Activated CD8-positive, alpha-beta memory T cell treated with anti-CD3 and anti-CD28 coated beads for 1 hour (primary cell): ENCODE results near the gene CDRT15L2.
"Not testable (repeated sequence)": the region's sequence is repeated elsewhere in the genome, so short reads cannot be mapped to it uniquely, and the experiment has no call there.

Source experiments
- DNase-seq, 2 donors: peaks; one replicate each; pipeline ENCODE4 v3.0.0-alpha.2; 2020; ENCODE audit warnings: low read depth in 1 of 2; ENCODE audit errors: extremely low read depth in 1 of 2

Gene CDRT15L2

GRCh38 chr17:20573216-20573615 is 6.3 kb upstream of the CDRT15L2 start:
- not testable (repeated sequence) for DNase-seq

DNA sequence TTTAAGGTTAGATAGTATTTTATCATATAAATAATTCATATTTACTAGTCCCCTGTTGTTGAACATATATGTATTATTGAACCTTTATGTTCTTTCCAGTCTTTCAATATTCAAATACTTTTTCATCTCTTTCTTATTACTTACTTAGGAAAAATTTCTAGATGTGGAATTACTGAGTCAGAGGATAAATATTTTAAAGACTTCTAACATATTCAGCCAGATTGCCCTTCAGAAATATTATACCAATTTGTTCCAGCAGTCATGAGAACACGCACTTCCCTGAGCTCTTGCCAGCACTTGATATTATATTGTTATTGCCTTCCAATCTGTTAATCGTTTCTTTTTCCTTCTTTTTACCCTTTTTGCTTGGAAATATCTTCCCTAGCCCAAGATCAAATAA is 4.5 kb upstream of the CDRT15L2 start:
- not testable (repeated sequence) for DNase-seq

DNA sequence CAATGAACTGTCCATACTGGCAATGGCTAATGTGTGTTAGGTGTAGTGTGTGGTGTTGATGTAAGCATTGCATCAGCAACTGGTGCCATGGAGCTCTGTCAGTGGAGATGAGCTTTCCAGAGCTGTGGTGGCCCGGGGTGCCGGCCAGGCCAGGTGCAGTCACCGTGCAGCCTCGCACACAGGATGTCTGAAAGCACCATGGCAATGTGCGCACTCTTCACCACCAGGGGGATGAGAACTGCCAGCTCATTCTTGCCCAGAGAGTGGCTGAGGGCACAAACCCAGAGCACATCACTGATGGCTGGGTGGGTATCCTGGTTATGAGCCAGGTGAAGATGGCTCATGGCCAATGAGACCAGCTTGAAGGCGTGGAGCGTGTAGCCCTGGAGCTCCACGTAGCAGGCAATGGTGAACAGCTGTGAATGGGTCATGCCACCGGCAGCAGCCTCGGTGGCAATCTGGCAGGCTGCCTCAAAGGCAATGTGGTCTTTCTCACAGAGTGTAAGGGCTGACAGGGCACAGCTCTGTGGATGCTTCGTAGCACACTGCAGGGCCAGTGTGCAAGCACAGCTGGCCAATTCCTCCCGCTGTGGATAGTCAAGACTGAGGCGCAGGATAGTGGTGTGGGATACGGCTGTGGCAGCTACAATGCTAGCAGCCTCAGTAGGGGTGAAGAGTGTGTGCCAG is 4.5 kb downstream of the CDRT15L2 start:
- DNase-seq: not testable (repeated sequence)

- DNase-seq: not testable (repeated sequence)
Observed at GRCh38 chr17:20588744-20589453, 9.4 kb downstream of the CDRT15L2 start.

- DNase-seq: not testable (repeated sequence)
Observed at GRCh38 chr17:20589454-20589810, 9.9 kb downstream of the CDRT15L2 start.

DNA sequence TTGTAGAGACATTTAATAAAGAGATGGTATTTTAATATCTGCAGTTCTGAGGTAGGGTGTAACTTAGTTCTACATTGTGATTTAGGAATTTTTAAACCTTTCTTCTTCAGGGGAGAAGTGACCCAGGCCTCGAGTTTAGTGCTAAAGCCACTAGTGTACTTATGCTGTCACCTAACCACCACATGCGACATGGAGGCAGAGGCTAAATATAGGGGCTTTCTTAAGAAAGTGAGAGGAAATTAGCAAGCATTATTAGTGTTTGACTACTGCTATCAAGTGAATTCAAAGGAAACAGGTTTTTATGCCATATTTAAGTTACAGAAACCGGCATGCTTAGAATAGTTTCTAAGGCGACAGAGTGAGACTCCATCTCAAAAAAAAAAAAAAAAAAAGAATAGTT is 11.5 kb downstream of the CDRT15L2 start:
- DNase-seq: not testable (repeated sequence)

DNA sequence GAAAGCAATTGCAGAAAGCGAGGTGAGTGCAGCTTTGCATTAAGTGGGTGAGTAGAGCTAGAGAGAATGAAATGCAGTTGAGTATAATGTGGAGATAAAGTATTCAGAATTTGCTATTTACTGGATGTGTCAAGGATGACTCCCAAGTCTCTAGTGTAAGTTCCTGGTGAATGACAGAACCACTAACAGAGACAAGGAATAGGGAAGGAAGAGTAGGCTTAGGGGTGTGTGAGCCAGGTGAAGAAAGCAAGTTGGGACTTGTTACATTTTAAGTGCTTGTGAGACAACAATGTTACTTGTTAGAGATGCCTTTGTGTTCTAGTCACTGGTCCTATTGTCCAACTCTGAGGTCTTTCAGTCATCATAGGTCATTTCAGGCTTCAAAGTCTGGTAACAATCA is 26.0 kb downstream of the CDRT15L2 start:
- not testable (repeated sequence) for DNase-seq

DNA sequence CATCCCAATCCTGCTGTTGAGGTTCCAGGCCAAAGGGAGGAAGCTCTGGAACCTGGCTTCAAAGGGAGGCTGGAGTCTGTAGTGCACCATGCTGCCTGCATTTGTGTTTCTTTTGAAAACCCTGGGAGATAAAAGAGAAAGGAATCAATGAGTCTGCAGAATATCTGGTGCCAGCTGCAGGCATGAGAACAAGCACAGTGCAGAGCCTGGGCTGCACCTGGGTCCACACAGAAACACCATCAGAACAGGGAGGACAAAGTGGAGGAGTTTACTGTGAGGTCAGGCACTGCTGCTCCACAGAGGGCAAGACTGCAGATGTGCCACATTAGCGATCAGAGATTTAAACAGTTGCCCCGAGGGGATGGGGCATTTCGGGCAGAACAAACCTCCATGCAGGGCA is 30.0 kb downstream of the CDRT15L2 start:
- not testable (repeated sequence) for DNase-seq

DNA sequence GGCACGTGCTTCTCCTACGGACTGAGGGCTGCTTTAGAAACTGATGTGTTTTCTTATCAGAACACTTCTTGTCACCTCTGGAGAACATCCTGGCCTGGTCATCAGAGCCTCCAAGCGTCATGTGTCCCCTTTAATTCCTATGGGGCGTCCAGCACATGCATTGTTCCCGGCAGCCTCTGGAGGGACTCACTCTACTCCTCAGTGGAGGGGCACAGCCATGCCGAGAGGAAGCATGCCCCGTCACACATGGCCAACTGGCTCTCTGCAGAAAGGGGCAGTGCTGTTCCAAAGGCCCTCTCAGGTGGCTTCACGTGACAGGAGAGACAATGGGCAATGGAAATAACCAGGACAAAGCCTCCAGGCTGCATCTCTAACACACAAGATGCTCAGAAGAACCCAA is 31.8 kb downstream of the CDRT15L2 start:
- no peak for DNase-seq

- no peak for DNase-seq
Observed at GRCh38 chr17:20612635-20613034, 33.1 kb downstream of the CDRT15L2 start.

DNA sequence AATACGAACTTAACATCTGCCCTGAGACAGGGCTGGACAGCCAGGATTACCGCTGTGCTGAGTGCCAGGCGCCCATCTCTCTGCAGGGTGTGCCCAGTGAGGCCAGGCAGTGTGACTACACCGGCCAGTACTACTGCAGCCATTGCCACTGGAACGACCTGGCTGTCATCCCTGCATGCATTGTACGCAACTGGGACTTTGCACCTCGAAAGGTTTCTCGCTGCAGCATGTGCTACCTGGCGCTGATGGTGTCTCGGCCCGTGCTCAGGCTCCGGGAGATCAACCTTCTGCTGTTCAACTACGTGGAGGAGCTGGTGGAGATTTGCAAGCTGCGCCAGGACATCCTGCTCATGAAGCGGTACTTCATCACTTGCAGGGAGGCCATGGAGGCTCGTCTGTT is 33.7 kb downstream of the CDRT15L2 start:
- no peak for DNase-seq

GRCh38 chr17:20613905-20614304 is 34.4 kb downstream of the CDRT15L2 start:
- DNase-seq: no peak

DNA sequence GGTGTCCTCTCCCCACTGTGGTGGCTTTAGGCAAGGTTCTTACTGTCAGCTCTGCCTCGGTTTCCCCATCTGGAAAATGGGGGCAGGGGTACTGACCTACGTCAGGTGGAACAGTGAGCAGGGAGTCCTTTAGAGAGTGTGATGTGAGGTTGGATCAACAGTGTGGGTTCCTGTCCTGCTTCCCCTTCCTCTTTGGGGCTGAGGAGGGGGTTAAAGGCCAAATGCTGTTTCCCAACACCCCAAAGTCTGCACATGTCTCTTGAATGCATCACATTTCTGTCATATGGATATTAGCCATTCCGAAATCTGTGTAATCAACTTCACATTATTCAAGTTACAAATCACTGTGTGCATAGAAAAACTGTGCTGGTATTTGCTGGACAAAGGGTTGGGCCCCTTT is 35.9 kb downstream of the CDRT15L2 start:
- DNase-seq: not testable (repeated sequence)
